ENCODE results near the gene CGNL1. TPM values are rescaled to one million over a fixed set of nuclear protein-coding genes. Genes with fewer than 3 reads are reported as not detected.

CGNL1 gene
- total and polyA plus RNA-seq, 7 donors = 0.69 to 7.2 (median 2.4) TPM

GRCh38 chr15:57418635-57419034, 42.3 kb downstream of the CGNL1 start:
- DNase-seq = no peak
- Histone ChIP-seq H3K27me3 (no peaks in the 10 kb centered on the region), H3K27ac (no peak overlapping the region), H3K4me1 (no peaks in the 10 kb centered on the region), H3K9me3 (no peaks in the 10 kb centered on the region), H3K36me3 (no peaks in the 10 kb centered on the region), H3K4me3 (no peak overlapping the region)
- WGBS, 2 donors = 96 to 97% methylated on average over 13 of the region's 13 CpGs
- TF ChIP-seq, protein P1, sequence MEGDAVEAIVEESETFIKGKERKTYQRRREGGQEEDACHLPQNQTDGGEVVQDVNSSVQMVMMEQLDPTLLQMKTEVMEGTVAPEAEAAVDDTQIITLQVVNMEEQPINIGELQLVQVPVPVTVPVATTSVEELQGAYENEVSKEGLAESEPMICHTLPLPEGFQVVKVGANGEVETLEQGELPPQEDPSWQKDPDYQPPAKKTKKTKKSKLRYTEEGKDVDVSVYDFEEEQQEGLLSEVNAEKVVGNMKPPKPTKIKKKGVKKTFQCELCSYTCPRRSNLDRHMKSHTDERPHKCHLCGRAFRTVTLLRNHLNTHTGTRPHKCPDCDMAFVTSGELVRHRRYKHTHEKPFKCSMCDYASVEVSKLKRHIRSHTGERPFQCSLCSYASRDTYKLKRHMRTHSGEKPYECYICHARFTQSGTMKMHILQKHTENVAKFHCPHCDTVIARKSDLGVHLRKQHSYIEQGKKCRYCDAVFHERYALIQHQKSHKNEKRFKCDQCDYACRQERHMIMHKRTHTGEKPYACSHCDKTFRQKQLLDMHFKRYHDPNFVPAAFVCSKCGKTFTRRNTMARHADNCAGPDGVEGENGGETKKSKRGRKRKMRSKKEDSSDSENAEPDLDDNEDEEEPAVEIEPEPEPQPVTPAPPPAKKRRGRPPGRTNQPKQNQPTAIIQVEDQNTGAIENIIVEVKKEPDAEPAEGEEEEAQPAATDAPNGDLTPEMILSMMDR (IDR thresholded peaks at IDR 0.05) = no peak
- TF ChIP-seq POLR2AphosphoS5 (IDR thresholded peaks at IDR 0.05) (no peak), EP300 (IDR thresholded peaks at IDR 0.05) (no peak), POLR2A (IDR thresholded peaks at IDR 0.05) (no peak)
- intact Hi-C loops (cut with DNase I) = no loop called here

- intact Hi-C loops (cut with DNase I) = no loop called here
- Histone ChIP-seq H3K27ac (no peak overlapping the region), H3K4me3 (no peak overlapping the region), H3K4me1 (no peaks in the 10 kb centered on the region), H3K9me3 (no peaks in the 10 kb centered on the region), H3K27me3 (no peaks in the 10 kb centered on the region), H3K36me3 (no peaks in the 10 kb centered on the region)
- no peak for TF ChIP-seq EP300 (IDR thresholded peaks at IDR 0.05)
- no peak for TF ChIP-seq POLR2A (IDR thresholded peaks at IDR 0.05)
- TF ChIP-seq, protein P1 (IDR thresholded peaks at IDR 0.05) = no peak
- no peak for TF ChIP-seq POLR2AphosphoS5 (IDR thresholded peaks at IDR 0.05)
- no peak for DNase-seq
- 94% methylated on average over 2 of the region's 2 CpGs for WGBS, 2 donors
These were observed 43.0 kb downstream of the CGNL1 start for GRCh38 chr15:57419335-57419734.

- Histone ChIP-seq H3K4me3 (no peak overlapping the region), H3K9me3 (no peaks in the 10 kb centered on the region), H3K36me3 (no peaks in the 10 kb centered on the region), H3K27me3 (no peaks in the 10 kb centered on the region), H3K4me1 (no peaks in the 10 kb centered on the region), H3K27ac (no peak overlapping the region)
- 92 to 95% methylated on average over 3 of the region's 3 CpGs for WGBS, 2 donors
- intact Hi-C loops (cut with DNase I) = no loop called here
- DNase-seq = no peak
- TF ChIP-seq EP300 (IDR thresholded peaks at IDR 0.05) (no peak), POLR2AphosphoS5 (IDR thresholded peaks at IDR 0.05) (no peak), POLR2A (IDR thresholded peaks at IDR 0.05) (no peak)
- TF ChIP-seq, protein P1 (IDR thresholded peaks at IDR 0.05) = no peak
These were observed 44.8 kb downstream of the CGNL1 start for GRCh38 chr15:57421110-57421509.

DNA sequence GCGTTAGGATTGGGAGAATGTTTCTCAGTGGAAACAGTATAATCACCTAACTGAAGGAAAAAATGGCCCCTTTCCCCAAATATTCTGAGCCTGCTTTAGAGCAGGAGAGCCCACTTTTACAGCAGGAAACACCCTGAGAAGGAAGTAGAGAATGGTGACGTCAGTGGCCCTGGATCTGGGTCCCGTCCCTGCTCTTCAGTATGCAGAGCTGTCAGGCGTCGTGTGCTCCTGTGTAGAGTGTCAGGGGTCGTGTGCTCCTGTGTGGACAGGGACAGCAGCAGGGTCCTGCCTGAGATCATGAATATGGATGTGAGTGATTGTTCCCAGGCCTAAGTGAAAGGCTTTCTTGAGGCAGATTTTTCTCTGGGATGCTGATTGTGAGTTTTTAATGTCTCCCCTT, 45.2 kb downstream of the CGNL1 start:
- no peaks in the 10 kb centered on the region for H3K27me3 ChIP-seq
- H3K4me1 ChIP-seq = no peaks in the 10 kb centered on the region
- no peaks in the 10 kb centered on the region for H3K9me3 ChIP-seq
- H3K4me3 ChIP-seq = no peak overlapping the region
- TF ChIP-seq, protein P1 (IDR thresholded peaks at IDR 0.05) = no peak
- TF ChIP-seq EP300 (IDR thresholded peaks at IDR 0.05) (no peak), POLR2AphosphoS5 (IDR thresholded peaks at IDR 0.05) (no peak), POLR2A (IDR thresholded peaks at IDR 0.05) (no peak)
- no peak overlapping the region for H3K27ac ChIP-seq
- H3K36me3 ChIP-seq = no peaks in the 10 kb centered on the region
- intact Hi-C loops (cut with DNase I) = no loop called here
- no peak for DNase-seq
- WGBS, 2 donors = 31 to 66% methylated on average over 6 of the region's 6 CpGs

DNA sequence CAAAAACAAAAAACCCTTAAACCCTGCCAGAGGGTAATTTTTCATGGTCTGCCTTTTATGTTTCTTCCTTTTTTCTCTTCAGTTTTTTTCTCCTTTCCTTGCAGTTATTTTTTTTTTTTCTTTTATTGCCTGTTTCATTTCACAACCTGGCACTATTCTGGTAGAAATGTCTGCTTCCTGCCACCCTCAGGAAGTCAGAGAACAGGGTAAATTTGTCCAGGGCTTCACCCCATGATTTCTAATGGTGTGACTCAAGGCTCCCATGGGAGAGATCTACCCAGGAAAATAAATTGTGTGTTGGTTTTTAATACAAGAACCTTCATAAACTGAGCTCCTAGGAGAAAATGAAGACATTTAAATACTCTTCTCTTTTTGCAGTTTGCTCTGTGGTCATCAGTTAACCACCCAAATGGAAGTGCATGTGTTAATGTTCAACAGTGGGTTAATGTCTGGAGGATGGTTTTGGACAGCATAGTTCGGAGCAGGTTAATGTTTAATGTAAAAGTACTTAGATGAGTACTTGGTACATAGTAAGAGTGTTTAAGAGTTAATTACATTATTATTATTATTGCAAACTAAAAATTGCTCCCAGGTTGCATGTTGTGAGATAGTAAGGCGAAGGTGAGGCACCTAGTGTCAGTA, 45.9 kb downstream of the CGNL1 start:
- no peak for DNase-seq
- no peaks in the 10 kb centered on the region for H3K27me3 ChIP-seq
- TF ChIP-seq, protein P1 (IDR thresholded peaks at IDR 0.05) = no peak
- no peak overlapping the region for H3K4me3 ChIP-seq
- H3K36me3 ChIP-seq = no peaks in the 10 kb centered on the region
- no peaks in the 10 kb centered on the region for H3K9me3 ChIP-seq
- intact Hi-C loops (cut with DNase I) = no loop called here
- H3K27ac ChIP-seq = no peak overlapping the region
- WGBS, 2 donors = 20 to 69% methylated on average over 2 of the region's 2 CpGs
- H3K4me1 ChIP-seq = peaks cover 0 to 4% (median 2%) of the 10 kb centered on the region in 4 donors
